ENCODE data around the gene ROR1.

ROR1 gene

DNA sequence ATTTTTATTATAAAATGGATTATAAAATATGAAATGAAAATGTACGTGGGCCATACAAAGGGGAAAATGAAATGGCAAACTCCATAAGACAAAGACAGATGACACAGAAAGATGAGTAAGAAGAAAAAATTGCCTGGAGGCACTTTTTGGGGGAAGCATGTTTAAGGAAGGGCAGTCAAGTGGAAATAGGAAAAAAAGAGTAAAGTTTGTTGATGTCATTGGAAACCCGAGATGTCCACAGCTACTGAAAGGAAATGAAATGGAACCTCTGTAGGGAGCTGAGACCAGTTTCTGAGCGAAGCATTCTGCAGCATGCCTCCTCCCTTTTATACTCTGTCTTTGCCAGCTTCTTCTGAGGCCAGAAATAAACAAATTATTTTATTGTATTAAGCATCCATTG lies 226.2 kb downstream of the ROR1 start (continued):
- TF ChIP-seq KLF8 (tag by site-specific recombination; IDR thresholded peaks at IDR 0.05) (peak; percentile 51; the same call in 1 of the 2 replicates), ZNF521 (tag by site-specific recombination; IDR thresholded peaks at IDR 0.05) (no peak), ZNF292 (tag by site-specific recombination; IDR thresholded peaks at IDR 0.05; ENCODE audit: borderline replicate concordance, low read depth) (no peak), ZNF426 (tag by site-specific recombination; IDR thresholded peaks at IDR 0.05) (no peak), ZNF19 (tag by site-specific recombination; IDR thresholded peaks at IDR 0.05; ENCODE audit: low read depth) (no peak), ZNF747 (tag by site-specific recombination; IDR thresholded peaks at IDR 0.05) (no peak), ZNF2 (tag by site-specific recombination; IDR thresholded peaks at IDR 0.05) (0 out of 2 replicates have a peak, but pooled peaks have one; percentile 29), REPIN1 (tag by site-specific recombination; IDR thresholded peaks at IDR 0.05; ENCODE audit: low read depth) (no peak), ZNF76 (tag by site-specific recombination; IDR thresholded peaks at IDR 0.05; ENCODE audit: borderline replicate concordance, low read depth) (no peak), ZNF600 (tag by site-specific recombination; IDR thresholded peaks at IDR 0.05) (no peak), SALL2 (tag by site-specific recombination; IDR thresholded peaks at IDR 0.05; ENCODE audit: borderline replicate concordance) (no peak), ZBTB44 (tag by site-specific recombination; IDR thresholded peaks at IDR 0.05) (no peak), ZNF112 (tag by site-specific recombination; IDR thresholded peaks at IDR 0.05) (no peak), ZFHX2 (tag by site-specific recombination; conservative IDR thresholded peaks at IDR 0.05) (no peak), ZFP3 (tag by site-specific recombination; IDR thresholded peaks at IDR 0.05; ENCODE audit: low read depth) (no peak), ZNF701 (tag by site-specific recombination; IDR thresholded peaks at IDR 0.05) (no peak), ZBTB48 (tag by site-specific recombination; IDR thresholded peaks at IDR 0.05) (no peak), SETDB1 (IDR thresholded peaks at IDR 0.05; ENCODE audit: insufficient read length, low read length) (no peak), PRDM10 (tag by site-specific recombination; IDR thresholded peaks at IDR 0.05) (0 out of 2 replicates have a peak, but pooled peaks have one; percentile 14), KLF7 (tag by site-specific recombination; IDR thresholded peaks at IDR 0.05; ENCODE audit: borderline replicate concordance) (no peak), ZNF621 (tag by site-specific recombination; IDR thresholded peaks at IDR 0.05) (no peak), REST (tag by site-specific recombination; IDR thresholded peaks at IDR 0.05) (no peak), ZNF654 (tag by site-specific recombination; IDR thresholded peaks at IDR 0.05; ENCODE audit: low read depth) (no peak), KLF10 (tag by site-specific recombination; IDR thresholded peaks at IDR 0.05) (no peak), ZNF561 (tag by site-specific recombination; IDR thresholded peaks at IDR 0.05; ENCODE audit: borderline replicate concordance) (no peak), SCRT1 (tag by site-specific recombination; IDR thresholded peaks at IDR 0.05; ENCODE audit: borderline replicate concordance) (no peak), OSR2 (tag by site-specific recombination; IDR thresholded peaks at IDR 0.05) (peak; percentile 97)
- TF ChIP-seq, protein P1, sequence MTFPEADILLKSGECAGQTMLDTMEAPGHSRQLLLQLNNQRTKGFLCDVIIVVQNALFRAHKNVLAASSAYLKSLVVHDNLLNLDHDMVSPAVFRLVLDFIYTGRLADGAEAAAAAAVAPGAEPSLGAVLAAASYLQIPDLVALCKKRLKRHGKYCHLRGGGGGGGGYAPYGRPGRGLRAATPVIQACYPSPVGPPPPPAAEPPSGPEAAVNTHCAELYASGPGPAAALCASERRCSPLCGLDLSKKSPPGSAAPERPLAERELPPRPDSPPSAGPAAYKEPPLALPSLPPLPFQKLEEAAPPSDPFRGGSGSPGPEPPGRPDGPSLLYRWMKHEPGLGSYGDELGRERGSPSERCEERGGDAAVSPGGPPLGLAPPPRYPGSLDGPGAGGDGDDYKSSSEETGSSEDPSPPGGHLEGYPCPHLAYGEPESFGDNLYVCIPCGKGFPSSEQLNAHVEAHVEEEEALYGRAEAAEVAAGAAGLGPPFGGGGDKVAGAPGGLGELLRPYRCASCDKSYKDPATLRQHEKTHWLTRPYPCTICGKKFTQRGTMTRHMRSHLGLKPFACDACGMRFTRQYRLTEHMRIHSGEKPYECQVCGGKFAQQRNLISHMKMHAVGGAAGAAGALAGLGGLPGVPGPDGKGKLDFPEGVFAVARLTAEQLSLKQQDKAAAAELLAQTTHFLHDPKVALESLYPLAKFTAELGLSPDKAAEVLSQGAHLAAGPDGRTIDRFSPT (tag by site-specific recombination; IDR thresholded peaks at IDR 0.05): peak; percentile 51; the same call in 1 of the 2 replicates
- TF ChIP-seq, protein P2, sequence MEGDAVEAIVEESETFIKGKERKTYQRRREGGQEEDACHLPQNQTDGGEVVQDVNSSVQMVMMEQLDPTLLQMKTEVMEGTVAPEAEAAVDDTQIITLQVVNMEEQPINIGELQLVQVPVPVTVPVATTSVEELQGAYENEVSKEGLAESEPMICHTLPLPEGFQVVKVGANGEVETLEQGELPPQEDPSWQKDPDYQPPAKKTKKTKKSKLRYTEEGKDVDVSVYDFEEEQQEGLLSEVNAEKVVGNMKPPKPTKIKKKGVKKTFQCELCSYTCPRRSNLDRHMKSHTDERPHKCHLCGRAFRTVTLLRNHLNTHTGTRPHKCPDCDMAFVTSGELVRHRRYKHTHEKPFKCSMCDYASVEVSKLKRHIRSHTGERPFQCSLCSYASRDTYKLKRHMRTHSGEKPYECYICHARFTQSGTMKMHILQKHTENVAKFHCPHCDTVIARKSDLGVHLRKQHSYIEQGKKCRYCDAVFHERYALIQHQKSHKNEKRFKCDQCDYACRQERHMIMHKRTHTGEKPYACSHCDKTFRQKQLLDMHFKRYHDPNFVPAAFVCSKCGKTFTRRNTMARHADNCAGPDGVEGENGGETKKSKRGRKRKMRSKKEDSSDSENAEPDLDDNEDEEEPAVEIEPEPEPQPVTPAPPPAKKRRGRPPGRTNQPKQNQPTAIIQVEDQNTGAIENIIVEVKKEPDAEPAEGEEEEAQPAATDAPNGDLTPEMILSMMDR (tag by site-specific recombination; IDR thresholded peaks at IDR 0.05): no peak

All from HEK293 (cell line).